IMR-90 (cell line): ENCODE results near the gene LCN12. TPM values are rescaled to one million over a fixed set of nuclear protein-coding genes. Genes with fewer than 3 reads are reported as not detected.

Experiments
- ATAC-seq: fragments of 200-7000 bp; cut with Tn5 transposase; 2 replicates; pipeline ENCODE4 v1.9.1; 2020; ENCODE audit warnings: low read depth, mild to moderate bottlenecking, moderate library complexity
- BruUV-seq: library from RNA; stranded (reverse); fragments of 400-500 nt; replicated peaks from 2 replicates; lab custom pipeline; 2021; lab: Mats Ljungman, UMichigan
- CTCF ChIA-PET: fragments of 300-600 bp; formaldehyde crosslinking; extraction: SDS; loops from one replicate; lab custom pipeline; 2021; ENCODE audit warnings: antibody characterized with exemption; lab: Yijun Ruan, JAX
- POLR2A ChIA-PET: fragments of 300-600 bp; sonication (Branson Sonifier 250); formaldehyde crosslinking; loops from one replicate; lab custom pipeline; 2022; ENCODE audit warnings: antibody characterized with exemption; ENCODE audit not compliant: unreplicated experiment; lab: Charles Lee
- DNase-seq: peaks from one replicate; pipeline ENCODE4 v3.0.0; 2013
- H2AFZ ChIP-seq: replicated peaks from 2 replicates; pipeline ENCODE3; 2013; ENCODE audit warnings: low read length, mild to moderate bottlenecking; ENCODE audit not compliant: poor library complexity
- H2AK5ac ChIP-seq: 2 replicates; pipeline ENCODE4 v1.6.1; 2013; ENCODE audit warnings: low read depth, low read length, inconsistent platforms
- H2AK9ac ChIP-seq: replicated peaks from 2 replicates; pipeline ENCODE3; 2013; ENCODE audit warnings: mild to moderate bottlenecking, low read depth, low read length, moderate library complexity; ENCODE audit not compliant: poor library complexity
- H2BK120ac ChIP-seq: 2 replicates; pipeline ENCODE4 v1.6.1; 2013; ENCODE audit warnings: low read depth, low read length, inconsistent platforms
- H2BK15ac ChIP-seq: 3 replicates; pipeline ENCODE4 v1.6.1; 2013; ENCODE audit warnings: low read depth, low read length, inconsistent platforms
- H2BK20ac ChIP-seq: 2 replicates; pipeline ENCODE4 v1.6.1; 2013; ENCODE audit warnings: low read depth, mild to moderate bottlenecking, inconsistent platforms, low read length, moderate library complexity
- H2BK5ac ChIP-seq: 2 replicates; pipeline ENCODE4 v1.6.1; 2013; ENCODE audit warnings: mild to moderate bottlenecking, low read depth, low read length, inconsistent platforms; ENCODE audit not compliant: poor library complexity, severe bottlenecking
- H3K14ac ChIP-seq: replicated peaks from 2 replicates; pipeline ENCODE4 v1.6.1; 2013; ENCODE audit warnings: low read depth, low read length, inconsistent platforms
- H3K18ac ChIP-seq: 2 replicates; pipeline ENCODE4 v1.6.1; 2013; ENCODE audit warnings: low read depth, low read length, control low read depth
- H3K23ac ChIP-seq: 2 replicates; pipeline ENCODE4 v1.6.1; 2013; ENCODE audit warnings: low read depth, low read length, inconsistent platforms
- H3K27ac ChIP-seq: 2 replicates; pipeline ENCODE4 v1.5.1; 2013; ENCODE audit warnings: mild to moderate bottlenecking, control low read depth, low read length; ENCODE audit not compliant: insufficient read depth
- H3K27me3 ChIP-seq: 2 replicates; pipeline ENCODE4 v1.6.1; 2013; ENCODE audit warnings: low read length; ENCODE audit not compliant: control insufficient read depth, insufficient read depth
- H3K36me3 ChIP-seq: 2 replicates; pipeline ENCODE4 v1.6.1; 2013; ENCODE audit warnings: low read length, mixed read lengths; ENCODE audit not compliant: control insufficient read depth, insufficient read depth
- H3K4ac ChIP-seq: 2 replicates; pipeline ENCODE4 v1.6.1; 2013; ENCODE audit warnings: low read depth, low read length, inconsistent platforms
- H3K4me1 ChIP-seq: 2 replicates; pipeline ENCODE4 v1.6.1; 2013; ENCODE audit warnings: low read length, mixed read lengths; ENCODE audit not compliant: control insufficient read depth, insufficient read depth
- H3K4me2 ChIP-seq: 2 replicates; pipeline ENCODE4 v1.6.1; 2013; ENCODE audit warnings: low read depth, mild to moderate bottlenecking, control low read depth, low read length, moderate library complexity
- H3K4me3 ChIP-seq: 2 replicates; pipeline ENCODE4 v1.5.1; 2013; ENCODE audit warnings: low read depth, mild to moderate bottlenecking, control low read depth, low read length, moderate library complexity; ENCODE audit not compliant: insufficient read depth
- H3K56ac ChIP-seq: 2 replicates; pipeline ENCODE4 v1.6.1; 2013; ENCODE audit warnings: low read length, inconsistent platforms; ENCODE audit not compliant: insufficient read depth; ENCODE audit errors: extremely low read depth
- H3K79me1 ChIP-seq, 2 experiments: 2 replicates each; pipeline ENCODE4 v1.6.1; 2013; ENCODE audit warnings: low read length in 2 of 2, inconsistent platforms in 1 of 2, low read depth in 1 of 2
- H3K9ac ChIP-seq: 2 replicates; pipeline ENCODE4 v1.6.1; 2013; ENCODE audit warnings: low read depth, low read length, control low read depth
- H3K9me1 ChIP-seq: 2 replicates; pipeline ENCODE4 v1.6.1; 2013; ENCODE audit warnings: low read length, inconsistent platforms; ENCODE audit not compliant: insufficient read depth
- H3K9me3 ChIP-seq: 2 replicates; pipeline ENCODE4 v1.6.1; 2013; ENCODE audit warnings: low read length; ENCODE audit not compliant: control insufficient read depth, insufficient read depth
- H4K20me1 ChIP-seq: 2 replicates; pipeline ENCODE4 v1.6.1; 2013; ENCODE audit warnings: low read length, inconsistent platforms; ENCODE audit not compliant: insufficient read depth
- H4K5ac ChIP-seq: 2 replicates; pipeline ENCODE4 v1.6.1; 2013; ENCODE audit warnings: mild to moderate bottlenecking, low read depth, low read length, control low read depth
- H4K8ac ChIP-seq, 2 experiments: 2 replicates each; pipeline ENCODE4 v1.6.1; 2013; ENCODE audit warnings: low read depth in 2 of 2, low read length in 2 of 2, control low read depth in 1 of 2, inconsistent platforms in 1 of 2
- H4K91ac ChIP-seq: 2 replicates; pipeline ENCODE4 v1.6.1; 2013; ENCODE audit warnings: low read depth, low read length, inconsistent platforms; ENCODE audit not compliant: insufficient read depth
- CEBPB ChIP-seq: IDR thresholded peaks from 2 replicates; pipeline ENCODE4 v1.6.1; 2012; ENCODE audit warnings: low read depth, low read length, improper control_type of control experiment
- CHD1 ChIP-seq: IDR thresholded peaks from 2 replicates; pipeline ENCODE4 v1.6.1; 2012; ENCODE audit warnings: low read depth, low read length, improper control_type of control experiment
- SMC3 ChIP-seq: fragments of 150-350 bp; IDR thresholded peaks from 2 replicates; pipeline ENCODE4 v1.6.1; 2016; ENCODE audit warnings: low read depth, mild to moderate bottlenecking, antibody characterized with exemption, low read length, moderate library complexity
- WGBS, 2 experiments: methylation state at CpG; one replicate each; pipeline versions ENCODE4 v1.1.5 to v1.1.7; 2013; ENCODE audit warnings: missing lambda C conversion rate in 2 of 2; ENCODE audit not compliant: insufficient read length in 1 of 2; ENCODE audit errors: extremely low coverage in 2 of 2; 5-methylcytosine and 5-hydroxymethylcytosine counted together
- dilution Hi-C: fragments of 300-500 bp; cut with HindIII; formaldehyde crosslinking; loops from one replicate; pipeline ENCODE4 v1.14.3; 2018; ENCODE audit warnings: low sequenced_read_pairs; ENCODE audit not compliant: unreplicated experiment
- in situ Hi-C: fragments of 300-500 bp; cut with MboI; formaldehyde crosslinking; loops from 3 replicates; pipeline ENCODE4 v1.14.3; 2019; ENCODE audit warnings: low sequenced_read_pairs, inconsistent platforms, mixed read lengths
- intact Hi-C: fragments of 100-400 bp; cut with micrococcal nuclease; formaldehyde crosslinking; loops from 2 replicates; pipeline ENCODE4 v1.10.0; 2022
- polyA plus RNA-seq, 3 experiments: library from polyadenylated mRNA; depleted of rRNA; stranded (reverse); fragments of >200 nt; gene quantifications; 2 replicates each; pipeline ENCODE4 v1.2.3, GENCODE V29; 2012; ENCODE audit warnings: low replicate concordance in 1 of 3
- total RNA-seq: library from RNA; depleted of rRNA; stranded (reverse); fragments of >200 nt; gene quantifications from 2 replicates; pipeline ENCODE4 v1.2.3, GENCODE V29; 2012

LCN12 gene
- total and polyA plus RNA-seq, 2 of the 4 experiments (the other 2 are of a cell fraction), result 0.12 TPM; not detected in 1

DNA sequence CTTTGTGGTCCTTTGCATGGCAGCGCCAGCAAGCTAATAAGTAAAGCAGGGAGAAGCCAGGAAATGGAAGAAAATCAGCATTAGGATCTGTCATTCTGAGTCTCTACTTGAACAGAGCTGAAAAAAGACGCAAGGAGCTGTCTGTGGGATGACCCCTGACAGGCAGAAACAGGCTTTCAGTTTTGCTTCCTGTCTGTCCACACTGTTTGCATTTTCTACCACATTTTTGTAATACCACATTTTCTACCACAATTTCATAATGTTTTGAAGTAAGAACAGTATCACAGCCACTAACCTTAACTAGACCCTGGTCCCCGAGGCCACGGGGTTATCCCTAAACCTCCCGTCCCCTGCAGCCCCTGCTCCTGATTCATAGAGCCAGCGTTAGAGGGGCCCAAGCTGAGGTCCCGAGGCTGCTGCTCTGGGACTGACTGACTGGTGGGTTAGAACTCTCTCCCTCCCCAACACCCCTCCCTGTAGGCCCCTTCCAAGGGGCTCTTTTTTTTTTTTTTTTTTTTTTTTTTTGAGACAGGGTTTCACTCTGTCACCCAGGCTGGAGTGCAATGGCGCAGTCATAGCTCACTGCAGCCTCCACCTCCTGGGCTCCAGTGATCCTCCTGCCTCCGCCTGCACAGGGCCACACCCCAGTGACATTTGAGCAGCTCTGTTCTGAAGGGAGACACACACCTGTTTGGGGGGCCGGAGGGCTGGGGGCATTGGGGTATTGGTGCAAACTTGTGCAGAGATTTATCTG is 48.3 kb downstream of the LCN12 start:
- DNase-seq (peak; percentile 79), ATAC-seq (peak; percentile 75)
- dilution Hi-C loops, result no loop called here
- H3K4me3 ChIP-seq, result no peak overlapping the region
- in situ Hi-C loops, result no loop called here
- H4K5ac ChIP-seq, result no peak overlapping the region
- CTCF ChIA-PET, result interaction anchor here (0.6 to 1.4 kb wide), 2 partner anchors 35 to 261 kb away, joined by 3 to 4 read pairs; no protein-coding TSS in a partner anchor
- H3K18ac ChIP-seq, result no peak overlapping the region
- H3K14ac ChIP-seq, result no peak overlapping the region
- no peaks in the 10 kb centered on the region for H3K9me3 ChIP-seq
- H2AK5ac ChIP-seq, result 0 out of 2 replicates have a peak overlapping the region, but pooled peaks have one; percentile 35
- POLR2A ChIA-PET, result no interaction called here
- H2BK120ac ChIP-seq, result peak overlapping the region; percentile 44; the same call in 1 of the 2 replicates
- peaks cover 16% of the 10 kb centered on the region for H3K4me1 ChIP-seq
- H3K9ac ChIP-seq, result no peak overlapping the region
- intact Hi-C loops, result no loop called here
- H4K8ac ChIP-seq, result peak overlapping the region in 1 of 2 experiments; percentile 40; a peak in 1 of 4 replicates
- no peaks in the 10 kb centered on the region; the same call in 1 of the 2 replicates for H4K20me1 ChIP-seq
- H3K4me2 ChIP-seq, result peak overlapping the region; percentile 69
- 11% methylated on average over 5 of the region's 10 CpGs; no CpG with 5 or more reads in 1 of the 2 experiments for WGBS, 2 experiments
- peak overlapping the region; percentile 4 for H2AFZ ChIP-seq
- H3K4ac ChIP-seq, result peak overlapping the region; percentile 48
- H2AK9ac ChIP-seq, result no peak overlapping the region
- H2BK15ac ChIP-seq, result no peak overlapping the region
- no TSS peak for BruUV-seq
- no peak overlapping the region for H3K23ac ChIP-seq
- H3K36me3 ChIP-seq, result no peaks in the 10 kb centered on the region
- peak overlapping the region; percentile 83 for H3K27ac ChIP-seq
- peaks cover 5% of the 10 kb centered on the region; the same call in 1 of the 2 replicates for H3K9me1 ChIP-seq
- H3K27me3 ChIP-seq, result no peaks in the 10 kb centered on the region
- TF ChIP-seq CHD1, result no peak
- no peak for TF ChIP-seq SMC3
- TF ChIP-seq CEBPB, result 0 out of 2 replicates have a peak, but pooled peaks have one; percentile 23
- H3K79me1 ChIP-seq, result no peaks in the 10 kb centered on the region
- H3K56ac ChIP-seq, result no peak overlapping the region
- no peak overlapping the region; the same call in 1 of the 2 replicates for H2BK20ac ChIP-seq
- H2BK5ac ChIP-seq, result peak overlapping the region; percentile 57
- no peak overlapping the region for H4K91ac ChIP-seq
